ENCODE data around the gene GFOD1. TPM values are rescaled to one million over a fixed set of nuclear protein-coding genes. Genes with fewer than 3 reads are reported as not detected.

The GFOD1 gene
- total and polyA plus RNA-seq, 4 donors, result 2.6 to 16.8 (median 5.0) TPM

GRCh38 chr6:13441778-13442177 is 45.6 kb downstream of the GFOD1 start (continued):
- TF ChIP-seq, protein P1, sequence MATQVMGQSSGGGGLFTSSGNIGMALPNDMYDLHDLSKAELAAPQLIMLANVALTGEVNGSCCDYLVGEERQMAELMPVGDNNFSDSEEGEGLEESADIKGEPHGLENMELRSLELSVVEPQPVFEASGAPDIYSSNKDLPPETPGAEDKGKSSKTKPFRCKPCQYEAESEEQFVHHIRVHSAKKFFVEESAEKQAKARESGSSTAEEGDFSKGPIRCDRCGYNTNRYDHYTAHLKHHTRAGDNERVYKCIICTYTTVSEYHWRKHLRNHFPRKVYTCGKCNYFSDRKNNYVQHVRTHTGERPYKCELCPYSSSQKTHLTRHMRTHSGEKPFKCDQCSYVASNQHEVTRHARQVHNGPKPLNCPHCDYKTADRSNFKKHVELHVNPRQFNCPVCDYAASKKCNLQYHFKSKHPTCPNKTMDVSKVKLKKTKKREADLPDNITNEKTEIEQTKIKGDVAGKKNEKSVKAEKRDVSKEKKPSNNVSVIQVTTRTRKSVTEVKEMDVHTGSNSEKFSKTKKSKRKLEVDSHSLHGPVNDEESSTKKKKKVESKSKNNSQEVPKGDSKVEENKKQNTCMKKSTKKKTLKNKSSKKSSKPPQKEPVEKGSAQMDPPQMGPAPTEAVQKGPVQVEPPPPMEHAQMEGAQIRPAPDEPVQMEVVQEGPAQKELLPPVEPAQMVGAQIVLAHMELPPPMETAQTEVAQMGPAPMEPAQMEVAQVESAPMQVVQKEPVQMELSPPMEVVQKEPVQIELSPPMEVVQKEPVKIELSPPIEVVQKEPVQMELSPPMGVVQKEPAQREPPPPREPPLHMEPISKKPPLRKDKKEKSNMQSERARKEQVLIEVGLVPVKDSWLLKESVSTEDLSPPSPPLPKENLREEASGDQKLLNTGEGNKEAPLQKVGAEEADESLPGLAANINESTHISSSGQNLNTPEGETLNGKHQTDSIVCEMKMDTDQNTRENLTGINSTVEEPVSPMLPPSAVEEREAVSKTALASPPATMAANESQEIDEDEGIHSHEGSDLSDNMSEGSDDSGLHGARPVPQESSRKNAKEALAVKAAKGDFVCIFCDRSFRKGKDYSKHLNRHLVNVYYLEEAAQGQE (IDR thresholded peaks at IDR 0.05), result no peak
- TF ChIP-seq JUND (IDR thresholded peaks at IDR 0.05) (no peak), TAF1 (conservative IDR thresholded peaks at IDR 0.05) (no peak)

GRCh38 chr6:13439644-13440043 is 47.8 kb downstream of the GFOD1 start:
- 100% methylated on average over 1 of the region's 1 CpG for WGBS
- Histone ChIP-seq H3K27me3 (ENCODE audit: control insufficient read depth in 4 of 4, insufficient read depth in 4 of 4, low read length in 3 of 4) (no peaks in the 10 kb centered on the region), H3K36me3 (ENCODE audit: control insufficient read depth in 4 of 4, insufficient read depth in 3 of 4, low read depth in 1 of 4, low read length in 3 of 4) (no peaks in the 10 kb centered on the region), H3K27ac (ENCODE audit: low read depth in 1 of 2, low read length in 2 of 2) (no peak overlapping the region), H3K9ac (ENCODE audit: low read depth in 1 of 2, low read length in 2 of 2) (no peak overlapping the region), H3K4me3 (ENCODE audit: low read depth in 1 of 3, low read length in 3 of 3) (no peak overlapping the region), H3K9me3 (ENCODE audit: control insufficient read depth in 4 of 4, low read length in 3 of 4) (no peaks in the 10 kb centered on the region), H3K4me1 (ENCODE audit: control insufficient read depth in 4 of 4, insufficient read depth in 4 of 4, low read length in 3 of 4) (peaks cover 0 to 17% (median 5%) of the 10 kb centered on the region in 4 donors)
- TF ChIP-seq HNF4G (IDR thresholded peaks at IDR 0.05), result no peak
- no peak for TF ChIP-seq RAD21 (IDR thresholded peaks at IDR 0.05)
- no peak for TF ChIP-seq HNF4A (conservative IDR thresholded peaks at IDR 0.05)
- TF ChIP-seq NR2F2 (IDR thresholded peaks at IDR 0.05), result no peak
- no peak for TF ChIP-seq TAF1 (conservative IDR thresholded peaks at IDR 0.05)
- TF ChIP-seq SP1 (IDR thresholded peaks at IDR 0.05), result no peak
- TF ChIP-seq, protein P2, sequence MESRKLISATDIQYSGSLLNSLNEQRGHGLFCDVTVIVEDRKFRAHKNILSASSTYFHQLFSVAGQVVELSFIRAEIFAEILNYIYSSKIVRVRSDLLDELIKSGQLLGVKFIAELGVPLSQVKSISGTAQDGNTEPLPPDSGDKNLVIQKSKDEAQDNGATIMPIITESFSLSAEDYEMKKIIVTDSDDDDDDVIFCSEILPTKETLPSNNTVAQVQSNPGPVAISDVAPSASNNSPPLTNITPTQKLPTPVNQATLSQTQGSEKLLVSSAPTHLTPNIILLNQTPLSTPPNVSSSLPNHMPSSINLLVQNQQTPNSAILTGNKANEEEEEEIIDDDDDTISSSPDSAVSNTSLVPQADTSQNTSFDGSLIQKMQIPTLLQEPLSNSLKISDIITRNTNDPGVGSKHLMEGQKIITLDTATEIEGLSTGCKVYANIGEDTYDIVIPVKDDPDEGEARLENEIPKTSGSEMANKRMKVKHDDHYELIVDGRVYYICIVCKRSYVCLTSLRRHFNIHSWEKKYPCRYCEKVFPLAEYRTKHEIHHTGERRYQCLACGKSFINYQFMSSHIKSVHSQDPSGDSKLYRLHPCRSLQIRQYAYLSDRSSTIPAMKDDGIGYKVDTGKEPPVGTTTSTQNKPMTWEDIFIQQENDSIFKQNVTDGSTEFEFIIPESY (IDR thresholded peaks at IDR 0.05), result no peak
- DNase-seq (ENCODE audit: low spot score), result no peak

DNA sequence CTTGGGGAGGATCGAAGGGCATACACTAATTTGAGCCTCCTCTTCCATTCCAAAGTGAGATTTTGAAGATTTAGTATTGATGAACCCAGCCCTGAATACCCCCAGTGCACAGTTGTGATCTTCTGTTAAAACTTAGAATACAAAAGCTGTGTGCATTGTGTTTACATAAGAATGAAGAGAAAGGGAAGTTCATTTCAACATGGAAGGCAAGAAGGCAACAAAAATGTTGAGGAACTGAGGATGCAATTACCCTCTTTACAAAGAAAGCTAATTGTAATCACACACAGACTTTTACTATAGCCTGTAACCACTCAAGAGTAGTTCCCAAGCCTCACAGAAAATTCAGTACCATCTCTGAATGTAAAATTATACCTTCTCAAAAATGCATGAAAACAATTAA is 49.3 kb downstream of the GFOD1 start:
- Histone ChIP-seq H3K9me3 (ENCODE audit: control insufficient read depth in 4 of 4, low read length in 3 of 4) (no peaks in the 10 kb centered on the region), H3K27me3 (ENCODE audit: control insufficient read depth in 4 of 4, insufficient read depth in 4 of 4, low read length in 3 of 4) (no peaks in the 10 kb centered on the region), H3K4me3 (ENCODE audit: low read depth in 1 of 3, low read length in 3 of 3) (no peak overlapping the region), H3K27ac (ENCODE audit: low read depth in 1 of 2, low read length in 2 of 2) (no peak overlapping the region), H3K4me1 (ENCODE audit: control insufficient read depth in 4 of 4, insufficient read depth in 4 of 4, low read length in 3 of 4) (peaks cover 0 to 17% (median 5%) of the 10 kb centered on the region in 4 donors), H3K9ac (ENCODE audit: low read depth in 1 of 2, low read length in 2 of 2) (no peak overlapping the region), H3K36me3 (ENCODE audit: control insufficient read depth in 4 of 4, insufficient read depth in 3 of 4, low read depth in 1 of 4, low read length in 3 of 4) (no peaks in the 10 kb centered on the region)
- TF ChIP-seq, protein P2 (IDR thresholded peaks at IDR 0.05), result no peak
- TF ChIP-seq EGR1 (IDR thresholded peaks at IDR 0.05; ENCODE audit: low read depth in 2 of 2), result no peak
- TF ChIP-seq SP1 (IDR thresholded peaks at IDR 0.05), result no peak
- TF ChIP-seq YY1 (IDR thresholded peaks at IDR 0.05), result no peak
- no peak for TF ChIP-seq NR2F2 (IDR thresholded peaks at IDR 0.05)
- TF ChIP-seq HNF4A (conservative IDR thresholded peaks at IDR 0.05), result no peak
- TF ChIP-seq, protein P1 (IDR thresholded peaks at IDR 0.05), result no peak
- no peak for TF ChIP-seq GABPA (IDR thresholded peaks at IDR 0.05 in 1 of 2, conservative IDR thresholded peaks at IDR 0.05 in 1 of 2)
- no peak for TF ChIP-seq HNF4G (IDR thresholded peaks at IDR 0.05)
- no peak for TF ChIP-seq FOXA1 (IDR thresholded peaks at IDR 0.05)
- no peak for TF ChIP-seq JUND (IDR thresholded peaks at IDR 0.05)
- no peak for TF ChIP-seq MAX (IDR thresholded peaks at IDR 0.05)
- 94% methylated on average over 1 of the region's 1 CpG for WGBS
- DNase-seq (ENCODE audit: low spot score), result no peak
